Islet precursor cell (in vitro differentiated cells): Measurements from ENCODE around the gene LMCD1.
A peak's percentile ranks its signal among the peaks of the same experiment; 100 is the strongest.
"Not testable (repeated sequence)": the region's sequence is repeated elsewhere in the genome, so short reads cannot be mapped to it uniquely, and the experiment has no call there.

Experiments
- DNase-seq: peaks from one replicate; pipeline ENCODE4 v3.0.0-alpha.2; 2018

LMCD1 gene

DNA sequence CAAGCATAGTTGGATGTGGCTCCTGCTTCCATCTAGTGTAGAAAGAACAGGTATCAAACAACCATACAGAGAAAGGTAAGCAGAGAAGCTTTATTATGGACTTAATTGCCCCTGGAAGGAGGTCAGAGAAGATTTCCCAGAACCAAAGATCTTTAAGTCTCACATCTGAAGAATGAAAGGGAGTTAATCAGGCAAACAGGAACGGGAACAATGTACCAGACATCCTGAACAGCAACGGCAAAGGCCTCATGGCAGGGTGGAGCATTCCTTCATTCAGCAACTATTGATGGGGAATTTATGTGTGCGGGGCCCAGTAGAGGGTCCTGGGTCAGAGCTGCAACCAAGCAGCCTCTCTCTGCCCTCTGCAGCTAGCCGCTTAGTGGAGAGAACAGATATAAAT is 61.5 kb downstream of the LMCD1 start:
- no peak for DNase-seq

DNA sequence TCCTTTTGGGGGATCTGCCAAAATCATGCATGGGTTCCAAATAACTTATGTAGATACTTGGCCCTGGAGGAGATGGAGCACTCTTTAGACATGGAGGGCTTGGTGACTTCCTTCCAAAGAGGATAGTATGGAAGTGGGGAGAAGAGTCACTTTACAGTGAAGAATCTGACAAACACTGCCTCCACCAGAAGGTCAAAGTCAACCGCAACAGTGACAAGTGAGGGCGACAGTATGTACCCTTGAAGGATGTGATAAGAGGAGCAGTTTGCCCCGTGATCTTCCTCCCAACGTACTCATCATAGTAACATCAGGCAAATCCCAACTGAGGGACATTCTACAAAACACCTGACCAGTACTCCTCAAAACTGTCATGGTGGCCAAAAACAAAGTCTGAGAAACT is 62.0 kb downstream of the LMCD1 start:
- no peak for DNase-seq

DNA sequence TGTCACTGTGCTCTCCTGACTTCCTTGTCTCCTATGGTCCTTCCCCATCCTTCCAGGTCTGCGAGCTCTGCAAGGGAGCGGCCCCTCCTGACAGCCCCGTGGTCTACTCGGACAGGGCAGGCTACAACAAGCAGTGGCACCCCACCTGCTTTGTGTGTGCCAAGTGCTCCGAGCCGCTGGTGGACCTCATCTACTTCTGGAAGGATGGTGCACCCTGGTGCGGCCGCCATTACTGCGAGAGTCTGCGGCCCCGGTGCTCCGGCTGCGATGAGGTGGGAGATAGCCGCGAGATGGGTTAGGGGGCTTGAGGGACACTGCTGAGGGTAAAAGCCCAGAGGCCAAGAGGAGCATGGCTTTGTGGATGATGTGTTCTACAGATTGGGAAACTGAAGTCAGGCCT is 63.8 kb downstream of the LMCD1 start:
- DNase-seq: peak; percentile 47

DNA sequence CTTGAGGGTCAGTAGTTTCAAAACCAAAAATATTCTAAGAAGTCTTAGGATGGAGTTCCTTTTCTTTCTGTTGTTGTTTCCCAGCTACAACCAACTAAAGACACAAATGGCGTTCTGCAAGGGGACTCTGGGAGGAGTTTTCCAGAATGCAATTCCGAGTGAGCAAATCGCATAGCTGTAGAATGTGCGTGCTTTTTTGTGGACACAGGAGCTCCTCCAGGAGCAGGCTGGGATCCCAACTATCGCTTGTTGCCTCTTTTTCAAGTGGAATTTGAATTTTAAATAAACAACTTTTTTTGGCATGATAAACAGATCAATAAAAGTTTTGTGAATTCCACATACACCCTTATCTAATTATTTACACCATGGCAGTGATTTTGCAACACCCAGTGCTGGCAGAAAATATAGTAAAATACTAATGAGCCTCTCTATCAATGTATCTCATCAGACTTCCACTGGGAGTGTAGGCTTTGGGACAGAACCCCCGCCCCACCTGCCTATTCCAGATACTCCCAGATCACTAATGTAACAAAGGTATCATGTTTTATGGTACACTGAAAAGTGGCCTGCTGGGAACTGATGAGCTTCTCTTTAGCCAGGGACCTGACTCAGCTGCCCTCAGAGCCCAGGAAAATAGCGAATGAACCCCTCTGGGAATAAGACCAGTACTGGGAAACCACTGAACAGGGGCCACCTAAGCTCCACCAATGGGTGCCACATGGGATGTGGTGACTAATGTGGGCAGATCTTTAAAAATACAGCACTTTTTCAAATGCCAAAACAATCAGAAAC is 66.4 kb downstream of the LMCD1 start:
- no peak for DNase-seq

DNA sequence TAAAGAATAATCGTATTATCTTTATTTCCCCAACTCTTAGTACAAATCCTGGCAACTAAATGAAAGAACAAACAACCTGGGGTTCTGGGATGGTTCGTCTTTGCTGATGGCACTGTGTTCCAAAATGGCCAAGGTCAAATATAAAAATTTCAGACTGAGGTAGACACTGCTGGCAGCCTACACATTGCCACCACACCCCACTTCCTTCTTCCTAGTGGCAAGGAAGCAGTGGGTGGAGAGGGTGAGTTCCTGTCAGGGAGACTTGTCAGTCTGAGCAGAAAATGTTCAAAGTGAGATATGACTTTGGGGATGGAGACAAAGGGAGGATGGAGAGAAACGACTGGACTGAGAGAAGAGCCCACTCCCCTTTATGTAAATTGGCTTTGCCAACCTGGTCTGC is 69.6 kb downstream of the LMCD1 start:
- no peak for DNase-seq

DNA sequence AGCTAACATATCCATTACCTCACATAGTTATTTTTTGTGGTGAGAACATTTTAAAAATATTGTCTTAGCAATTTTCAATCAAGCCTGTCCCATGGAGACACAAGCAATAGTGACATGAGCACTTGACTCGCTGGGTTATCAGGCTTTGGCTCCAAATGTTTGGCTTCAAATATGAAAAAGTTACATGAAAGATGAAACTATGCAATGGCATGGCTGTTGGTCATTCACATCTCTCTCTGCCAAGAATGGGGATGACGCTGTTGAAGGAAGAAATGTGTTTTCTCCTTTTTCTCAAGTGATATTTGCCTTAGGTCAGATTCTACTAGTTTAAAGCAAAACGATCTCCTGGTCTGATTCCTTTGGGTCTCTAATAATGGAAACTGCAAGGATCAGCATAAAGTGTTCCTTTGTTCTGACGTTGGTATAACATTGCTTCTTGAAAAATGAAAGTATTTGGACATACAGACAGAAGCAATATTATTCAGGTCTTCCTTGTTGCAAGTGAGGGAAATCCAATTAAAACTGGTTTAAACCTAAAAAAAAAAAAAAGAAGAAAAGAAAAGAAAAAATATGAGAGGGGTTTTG is 71.8 kb downstream of the LMCD1 start:
- DNase-seq: no peak

DNA sequence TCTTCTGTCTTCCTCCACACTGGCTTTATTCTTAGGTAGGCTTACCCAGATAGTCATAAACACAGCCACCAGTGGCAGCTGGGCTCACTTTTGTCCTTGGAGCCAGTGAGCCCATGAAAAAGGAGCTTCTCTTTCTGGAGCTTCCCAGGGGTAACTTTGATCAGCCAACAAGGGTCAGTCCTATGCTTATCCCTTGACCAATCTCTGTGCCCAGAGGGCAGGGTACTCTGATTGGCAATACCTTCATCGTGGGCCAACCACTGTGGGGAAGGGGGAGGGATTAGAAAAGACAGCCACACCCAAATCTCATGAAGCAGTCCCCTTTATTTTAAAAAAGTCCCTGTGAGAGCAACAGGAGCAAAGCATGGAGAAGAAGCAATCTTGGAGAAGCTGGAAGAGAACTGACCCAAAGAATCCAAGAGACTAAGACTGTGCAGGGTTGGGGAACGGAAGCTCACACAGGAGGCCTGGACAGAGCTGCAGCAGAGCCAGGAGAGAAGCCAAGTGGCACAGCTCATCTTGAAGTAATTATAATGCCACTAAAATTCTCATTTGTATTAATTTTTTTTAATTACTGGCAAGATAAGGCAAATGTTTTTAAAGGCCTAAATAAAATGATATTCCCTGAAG is 72.5 kb downstream of the LMCD1 start:
- DNase-seq: peak; percentile 26

DNA sequence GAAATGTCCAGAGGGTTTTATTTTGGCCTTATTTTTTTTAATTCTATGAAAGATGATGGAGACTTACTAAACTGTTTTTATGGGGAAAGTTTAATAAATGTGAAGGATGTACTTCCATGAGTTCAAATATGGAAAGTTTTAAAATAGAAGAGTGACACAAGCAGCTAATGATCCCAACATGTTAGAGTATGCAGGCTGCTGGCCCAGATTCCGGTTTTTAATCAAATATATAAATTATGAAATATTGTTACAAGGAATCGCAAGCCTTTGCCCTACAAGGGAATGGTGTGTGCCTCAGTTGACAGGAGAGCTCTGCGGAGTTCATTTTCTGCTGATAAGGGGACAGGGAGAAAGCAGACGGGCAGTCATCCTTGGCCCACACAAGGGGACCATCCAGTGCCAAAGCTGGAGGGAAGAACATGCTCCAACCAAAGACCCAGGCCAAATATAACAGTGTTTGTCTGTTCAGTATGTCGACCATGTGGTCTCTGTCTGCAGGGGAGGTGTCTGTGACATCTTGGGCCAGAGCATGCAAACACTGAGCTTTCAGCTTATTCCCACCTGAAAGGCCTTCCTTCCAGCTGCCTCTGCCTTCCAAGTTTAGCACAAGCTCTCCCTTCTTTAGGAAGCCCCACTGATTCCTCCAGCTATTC is 73.2 kb downstream of the LMCD1 start:
- no peak for DNase-seq

DNA sequence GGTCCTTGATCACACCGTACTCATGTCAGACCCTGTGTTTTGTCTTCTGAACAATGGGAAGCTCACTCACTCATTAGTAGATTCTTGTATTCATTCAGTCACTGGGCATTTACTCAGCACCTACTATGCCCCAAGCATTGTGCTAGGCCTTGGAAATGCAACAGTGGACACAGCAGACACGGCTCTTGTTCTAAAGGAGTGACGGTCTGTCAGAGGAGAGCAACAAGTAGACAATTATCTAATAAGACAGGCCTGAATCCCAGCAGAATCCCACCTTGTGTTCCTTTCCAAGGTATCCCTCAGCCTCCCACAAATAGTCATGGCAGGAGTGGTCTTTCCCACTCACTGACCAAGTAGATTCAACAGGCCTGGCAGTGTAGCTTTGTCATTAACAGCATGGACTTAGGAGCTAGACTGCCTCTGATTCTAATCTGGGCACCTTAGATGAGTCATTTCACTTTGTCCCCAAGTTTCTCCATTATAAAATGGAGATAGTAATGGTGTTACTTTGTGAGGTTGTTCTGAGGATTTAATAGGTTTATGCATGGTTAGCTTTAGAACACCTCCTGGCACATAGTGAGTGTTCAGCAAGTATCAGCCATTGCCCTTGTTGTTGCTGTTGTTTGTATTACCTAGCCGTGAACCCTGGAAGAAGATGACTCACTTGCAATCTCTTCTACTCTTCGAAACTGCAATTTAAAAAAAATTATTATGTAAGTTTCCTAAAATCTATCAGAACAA is 73.9 kb downstream of the LMCD1 start:
- DNase-seq: no peak

DNA sequence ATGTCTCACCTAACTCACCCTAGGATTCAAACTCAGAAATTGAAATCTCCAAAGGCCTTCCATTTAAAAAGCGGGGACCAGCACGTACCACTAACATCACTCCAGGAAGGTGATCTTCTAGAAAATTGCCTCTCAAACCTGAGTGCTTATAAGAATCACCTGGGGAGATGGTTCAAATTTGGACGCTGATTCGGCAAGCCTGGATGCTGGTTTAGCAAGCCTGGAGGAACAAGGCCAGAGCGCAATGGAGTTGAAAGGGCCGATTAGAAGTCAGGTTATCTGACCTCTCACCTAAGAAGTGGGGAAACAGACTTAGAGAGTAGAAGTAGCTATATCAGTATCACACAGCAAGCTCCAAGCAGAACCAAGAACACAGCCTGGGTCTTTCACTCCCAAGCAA is 74.8 kb downstream of the LMCD1 start:
- DNase-seq: no peak

DNA sequence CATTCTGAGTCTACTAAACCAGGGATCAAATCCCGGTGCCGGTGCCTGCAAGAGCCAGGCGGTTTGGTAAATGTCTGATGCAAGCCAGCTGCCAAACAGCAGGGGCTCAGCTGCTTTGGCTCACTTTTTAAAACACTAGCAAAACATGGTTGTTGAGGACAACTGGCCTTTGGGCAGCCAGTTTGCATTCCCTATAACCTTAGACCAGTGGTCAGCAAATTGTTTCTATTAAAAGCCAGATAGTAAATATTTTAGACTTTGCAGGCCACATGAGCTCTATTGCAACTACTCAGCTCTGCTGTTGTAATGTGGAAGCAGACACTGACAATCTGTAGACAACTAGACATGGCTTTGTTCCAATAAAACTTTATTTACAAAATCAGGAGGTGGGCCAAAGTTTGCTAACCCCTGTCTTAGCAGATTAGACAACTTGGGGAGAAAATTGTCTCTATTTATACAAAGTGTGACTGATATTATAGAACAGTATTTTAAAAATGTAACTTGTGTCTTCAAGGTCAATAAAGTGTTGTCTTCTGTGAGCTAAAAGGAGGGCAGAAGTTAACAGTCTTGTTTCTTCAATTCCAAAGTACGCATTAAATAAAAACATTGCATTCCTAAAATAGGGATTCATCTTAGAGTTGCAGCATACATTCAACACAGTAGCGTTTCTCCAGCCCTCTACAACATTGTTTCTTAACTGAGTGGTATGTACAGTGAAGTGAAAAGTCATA is 75.4 kb downstream of the LMCD1 start:
- DNase-seq: peak; percentile 23

DNA sequence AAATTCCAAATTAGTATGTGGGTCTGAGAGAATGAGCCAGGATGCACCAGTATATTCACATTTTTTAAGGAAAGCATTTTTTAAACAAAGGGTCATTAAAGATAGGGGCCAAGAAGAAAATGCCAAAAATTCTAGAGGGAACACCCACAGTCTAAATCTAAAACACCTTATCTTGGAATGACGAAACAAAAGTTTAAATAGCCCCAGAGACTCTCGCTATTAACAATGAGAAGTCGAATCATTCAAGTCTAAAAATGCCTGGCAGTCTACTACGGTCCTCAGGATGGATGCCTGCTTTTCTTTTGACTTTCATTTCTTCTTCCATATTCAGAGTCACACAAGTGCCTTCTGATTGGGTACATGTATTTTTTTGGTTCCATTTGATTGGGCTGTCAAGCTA is 76.7 kb downstream of the LMCD1 start:
- DNase-seq: no peak

DNA sequence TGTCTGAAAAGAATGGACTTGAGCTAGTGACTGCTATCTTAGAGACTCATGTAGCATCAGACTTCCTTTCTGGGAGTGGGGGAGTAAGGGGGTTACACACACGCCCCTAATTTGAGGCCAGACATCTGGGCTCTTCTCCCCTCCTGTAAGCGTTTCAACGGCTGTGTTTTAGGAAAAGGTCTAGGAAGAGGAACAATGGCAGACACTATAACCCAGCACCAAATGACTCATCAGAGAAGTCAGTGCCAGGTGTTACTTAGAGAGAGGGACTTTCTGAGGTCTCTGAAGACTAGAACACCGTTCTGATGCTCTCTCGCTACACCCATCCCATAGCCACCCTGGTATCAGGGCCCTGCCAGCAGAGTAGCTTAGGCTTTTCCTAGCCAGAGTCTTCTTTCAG is 77.5 kb downstream of the LMCD1 start:
- DNase-seq: peak; percentile 43

DNA sequence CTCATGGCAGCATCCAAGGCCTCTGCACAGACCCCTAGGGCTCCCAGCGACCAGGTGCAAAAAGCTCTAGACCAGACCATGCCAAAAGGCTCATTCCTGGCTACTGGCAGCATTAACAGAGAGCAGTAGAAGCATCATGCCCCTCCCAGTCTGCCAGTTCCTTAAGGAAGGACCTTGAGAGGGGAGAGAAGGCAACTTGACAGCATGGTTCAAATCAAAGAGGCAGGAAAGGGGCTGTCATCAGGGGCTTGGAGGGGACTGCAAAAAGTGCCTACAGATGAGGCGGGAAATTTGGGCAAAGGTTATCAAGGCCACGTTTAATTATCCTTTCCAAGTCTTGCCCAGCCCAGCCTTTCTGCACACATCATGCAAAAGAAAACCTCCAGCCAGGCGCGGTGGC is 78.3 kb downstream of the LMCD1 start:
- peak; percentile 39 for DNase-seq

DNA sequence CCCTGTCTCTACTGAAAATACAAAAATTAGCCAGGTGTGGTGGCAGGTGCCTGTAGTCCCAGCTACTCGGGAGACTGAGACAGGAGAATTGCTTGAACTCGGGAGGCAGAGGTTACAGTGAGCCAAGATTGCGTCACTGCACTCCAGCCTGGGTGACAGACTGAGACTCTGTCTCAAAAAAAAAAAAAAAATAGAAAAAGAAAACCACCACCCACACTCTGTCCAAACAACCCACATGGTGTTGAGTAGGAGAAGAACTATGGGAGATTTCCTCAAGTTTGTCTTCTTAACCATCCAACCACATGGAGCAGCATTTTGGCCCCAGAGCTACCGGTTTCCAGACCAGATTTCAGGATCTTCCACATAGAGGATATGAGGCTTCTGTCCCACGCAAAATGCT is 78.8 kb downstream of the LMCD1 start:
- DNase-seq: not testable (repeated sequence)

DNA sequence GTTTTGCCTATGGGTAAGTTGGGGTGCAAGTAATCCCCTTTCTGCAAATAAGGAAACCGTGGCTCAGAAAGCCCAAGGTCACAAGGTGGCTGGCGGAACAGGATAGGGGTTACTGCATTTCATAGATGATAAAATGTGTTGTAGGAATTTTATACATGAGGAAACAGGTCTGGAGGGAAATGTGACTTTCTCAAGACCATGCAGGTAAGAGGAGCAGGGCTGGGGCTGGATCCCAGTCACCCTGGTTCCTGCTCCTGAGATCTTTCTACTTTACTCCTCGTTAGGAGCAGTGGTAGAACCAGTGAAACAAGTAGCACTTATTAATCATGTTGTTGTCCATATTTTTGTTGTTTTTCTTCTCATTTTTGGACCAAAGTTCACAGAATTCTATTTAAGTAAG is 79.8 kb downstream of the LMCD1 start:
- DNase-seq: peak; percentile 42

DNA sequence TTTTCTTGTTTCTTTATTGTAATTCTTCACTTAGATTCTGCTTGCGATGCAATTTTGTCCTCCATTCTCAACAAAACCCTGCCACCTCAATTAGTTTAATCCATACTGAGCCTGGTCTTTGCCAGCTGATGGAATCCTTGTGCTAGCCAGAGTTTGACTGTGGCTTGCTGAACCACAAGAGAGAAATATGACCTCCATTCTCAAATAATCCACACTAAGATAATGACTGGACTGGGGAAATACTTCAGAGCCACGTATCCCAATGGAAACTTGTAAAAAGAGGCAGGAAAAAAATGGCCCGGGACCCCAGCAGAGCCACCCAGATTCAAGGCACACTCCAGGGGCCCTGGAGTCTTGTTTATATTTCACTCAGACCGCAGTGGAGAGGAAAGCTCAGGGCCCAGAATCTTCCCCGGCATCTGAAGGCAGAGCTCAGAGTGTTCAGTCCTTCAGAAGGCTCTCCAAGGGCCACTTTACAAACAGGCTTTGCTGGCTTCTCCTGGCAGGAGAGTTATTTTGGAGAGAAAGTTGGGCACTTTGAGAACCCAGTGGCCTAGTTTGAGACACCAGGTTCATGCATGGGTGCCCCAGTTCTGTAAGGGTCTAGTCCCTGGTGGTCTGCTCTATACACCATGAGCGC is 80.3 kb downstream of the LMCD1 start:
- peak; percentile 32 for DNase-seq

DNA sequence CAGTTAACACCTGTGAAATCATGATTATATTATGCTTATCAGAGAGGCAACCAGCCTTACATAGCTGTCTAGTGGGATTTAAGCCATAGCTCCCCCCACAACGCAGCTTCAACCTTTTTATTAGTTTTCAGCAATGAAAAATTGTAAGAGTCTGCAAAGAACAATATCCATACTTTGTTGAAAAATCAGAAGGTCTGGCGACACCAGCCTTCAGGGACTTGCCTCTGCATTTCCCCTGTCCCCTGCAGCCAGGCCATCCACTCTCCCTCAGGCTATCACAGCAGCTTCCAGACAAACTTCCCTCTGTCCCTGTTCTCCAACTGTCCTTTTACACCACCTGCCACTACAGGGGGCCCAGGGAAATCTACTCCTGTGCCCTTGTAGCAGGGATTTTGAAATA is 83.0 kb downstream of the LMCD1 start:
- peak; percentile 54 for DNase-seq

DNA sequence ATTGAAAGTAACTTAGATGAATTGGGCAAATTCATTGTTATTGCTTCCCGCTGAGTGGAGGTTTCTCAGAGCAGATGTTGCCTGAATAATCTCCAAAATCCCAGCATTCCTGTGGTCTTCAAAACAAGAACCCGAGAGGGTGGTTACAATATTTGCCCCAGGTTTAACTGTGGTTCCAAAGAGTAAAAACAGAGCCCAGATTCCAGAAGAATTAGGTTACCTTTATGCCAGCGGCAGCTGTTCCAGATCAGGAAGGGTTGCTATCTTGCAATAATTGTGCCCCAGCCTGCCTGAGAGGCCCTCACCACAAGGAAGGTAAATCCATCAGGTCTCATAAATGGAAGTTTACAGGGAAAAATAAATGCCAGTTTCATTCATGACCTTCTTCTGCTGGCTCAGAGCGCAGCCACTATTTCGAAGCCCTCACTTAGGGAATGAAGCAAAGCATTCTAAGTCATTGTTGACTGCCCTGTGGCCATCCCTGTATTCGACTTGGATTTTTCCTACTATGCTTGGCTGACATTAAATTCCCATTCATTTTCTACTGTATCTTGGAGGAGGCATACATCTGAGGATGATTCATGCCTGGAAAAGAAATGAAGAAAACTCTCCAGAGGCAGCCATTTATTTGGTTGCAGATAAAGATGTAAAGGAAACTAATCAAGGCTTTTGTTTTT is 88.4 kb downstream of the LMCD1 start:
- DNase-seq: peak; percentile 60

DNA sequence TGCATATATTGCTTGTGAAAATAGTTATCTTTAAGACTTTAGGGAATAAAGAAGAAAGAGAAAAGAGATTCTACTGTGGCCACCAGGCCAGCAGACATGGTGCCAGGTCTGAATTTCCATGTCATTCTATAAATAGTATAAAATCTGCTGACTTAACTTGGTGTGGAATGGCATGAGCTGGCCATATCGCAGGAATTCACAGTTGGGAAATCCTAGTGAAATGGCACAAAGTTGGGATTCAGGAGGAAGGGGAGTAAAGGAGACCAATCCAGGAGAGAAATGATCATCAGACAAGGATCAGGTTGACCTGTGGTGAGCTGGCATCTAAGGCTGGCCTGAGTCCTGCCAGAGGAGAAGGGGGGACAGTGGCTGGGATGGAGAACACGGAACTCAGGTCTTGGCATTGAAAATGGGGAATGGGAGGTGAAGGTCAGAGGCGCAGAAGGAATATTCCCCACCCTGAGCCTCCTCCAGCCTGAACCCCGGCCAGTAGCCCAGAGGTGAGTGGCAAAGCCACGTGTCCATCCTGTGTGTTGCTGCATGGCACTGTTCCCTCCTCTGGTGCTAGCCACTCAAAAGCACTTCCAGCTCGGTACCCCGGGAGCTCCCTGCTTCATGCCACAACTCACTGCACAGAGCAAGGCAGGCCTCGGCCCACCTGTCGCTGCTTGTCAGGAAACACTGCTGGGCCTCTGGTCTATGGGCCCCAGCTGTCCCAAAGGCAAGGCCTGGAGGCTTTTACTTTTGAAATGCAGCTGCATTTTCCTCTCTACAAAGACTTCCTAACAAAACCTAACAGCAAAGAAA is 91.6 kb downstream of the LMCD1 start:
- peak; percentile 41 for DNase-seq
